NCI-H2107 treated with DMSO at 0.1 percent for 48 hours (cell line): Measurements from ENCODE around the gene PROSER2.
"Not testable (repeated sequence)": the region's sequence is repeated elsewhere in the genome, so short reads cannot be mapped to it uniquely, and the experiment has no call there.

Experiments used
- DNase-seq: peaks from one replicate; lab custom pipeline; 2025; ENCODE audit not compliant: unreplicated experiment; lab: John Stamatoyannopoulos, UW

Gene PROSER2

GRCh38 chr10:11884706-11885423, 61.7 kb downstream of the PROSER2 start:
- DNase-seq = no peak

- no peak for DNase-seq
These were observed 62.4 kb downstream of the PROSER2 start for GRCh38 chr10:11885437-11886137.

- DNase-seq = no peak
These were observed 63.0 kb downstream of the PROSER2 start for GRCh38 chr10:11886138-11886474.

- DNase-seq = no peak
These were observed 63.7 kb downstream of the PROSER2 start for GRCh38 chr10:11886851-11887250.

- no peak for DNase-seq
These were observed 64.4 kb downstream of the PROSER2 start for GRCh38 chr10:11887381-11888227.

- not testable (repeated sequence) for DNase-seq
These were observed 66.1 kb downstream of the PROSER2 start for GRCh38 chr10:11889263-11889662.

- no peak for DNase-seq
These were observed 68.8 kb downstream of the PROSER2 start for GRCh38 chr10:11891776-11892486.

GRCh38 chr10:11893749-11894278, 70.7 kb downstream of the PROSER2 start:
- no peak for DNase-seq

- DNase-seq = no peak
These were observed 71.4 kb downstream of the PROSER2 start for GRCh38 chr10:11894381-11895107.

- no peak for DNase-seq
These were observed 71.9 kb downstream of the PROSER2 start for GRCh38 chr10:11895108-11895466.

GRCh38 chr10:11895598-11895997, 72.4 kb downstream of the PROSER2 start:
- DNase-seq = no peak

- no peak for DNase-seq
These were observed 73.5 kb downstream of the PROSER2 start for GRCh38 chr10:11896549-11897200.

- DNase-seq = peak; percentile 1
These were observed 74.8 kb downstream of the PROSER2 start for GRCh38 chr10:11898033-11898371.

- DNase-seq = no peak
These were observed 75.4 kb downstream of the PROSER2 start for GRCh38 chr10:11898372-11899066.

- no peak for DNase-seq
These were observed 76.1 kb downstream of the PROSER2 start for GRCh38 chr10:11899067-11899876.

- no peak for DNase-seq
These were observed 77.8 kb downstream of the PROSER2 start for GRCh38 chr10:11901036-11901301.

GRCh38 chr10:11901454-11901832, 78.3 kb downstream of the PROSER2 start:
- no peak for DNase-seq

- no peak for DNase-seq
These were observed 78.8 kb downstream of the PROSER2 start for GRCh38 chr10:11901833-11902475.
